DMS153 (cell line): ENCODE results near the gene LBHD2.
A peak's percentile ranks its signal among the peaks of the same experiment; 100 is the strongest.
"Not testable (repeated sequence)": the region's sequence is repeated elsewhere in the genome, so short reads cannot be mapped to it uniquely, and the experiment has no call there.

ENCODE experiments used
- DNase-seq: peaks from one replicate; lab custom pipeline; 2025; lab: John Stamatoyannopoulos, UW

Gene LBHD2

DNA sequence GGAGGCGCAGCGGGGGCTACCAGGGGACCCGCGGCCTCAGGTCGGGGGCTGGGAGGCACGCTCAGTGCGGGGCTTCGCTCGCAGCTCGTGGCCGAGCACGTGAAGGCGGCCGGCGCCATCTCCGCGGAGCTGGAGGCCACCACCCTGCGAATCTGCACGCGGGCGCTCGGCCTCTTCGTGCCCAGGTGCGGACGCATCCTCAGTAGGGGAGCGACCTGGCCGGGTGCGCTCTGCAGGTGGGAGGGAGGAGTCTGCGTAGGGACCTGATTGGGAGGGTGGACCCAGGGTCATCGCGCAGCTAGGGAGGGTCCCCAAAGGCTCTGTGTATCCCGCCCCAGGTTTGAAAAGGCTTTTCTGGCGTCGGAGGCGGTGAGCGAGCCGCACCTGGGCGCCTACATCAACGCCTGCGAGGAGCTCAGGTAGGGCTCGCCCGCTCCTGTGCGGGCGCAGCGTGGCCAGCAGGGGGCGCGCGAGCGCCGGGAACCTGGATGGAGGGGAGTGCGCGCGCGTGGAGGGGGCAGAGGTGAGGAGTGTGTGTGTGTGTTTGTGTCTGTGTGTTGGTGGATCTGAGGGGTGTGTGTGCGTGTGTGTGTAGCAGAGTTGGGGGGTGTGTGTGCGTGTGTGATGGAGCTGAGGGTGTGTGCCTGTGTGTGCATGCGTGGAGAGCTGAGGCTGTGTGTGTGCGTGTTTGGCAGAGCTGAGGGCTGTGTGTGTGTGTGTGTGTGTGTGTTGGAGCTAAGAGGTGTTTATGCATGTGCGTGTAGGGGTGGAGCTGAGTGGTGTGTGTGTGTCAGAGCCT, 20.8 kb downstream of the LBHD2 start:
- no peak for DNase-seq

DNA sequence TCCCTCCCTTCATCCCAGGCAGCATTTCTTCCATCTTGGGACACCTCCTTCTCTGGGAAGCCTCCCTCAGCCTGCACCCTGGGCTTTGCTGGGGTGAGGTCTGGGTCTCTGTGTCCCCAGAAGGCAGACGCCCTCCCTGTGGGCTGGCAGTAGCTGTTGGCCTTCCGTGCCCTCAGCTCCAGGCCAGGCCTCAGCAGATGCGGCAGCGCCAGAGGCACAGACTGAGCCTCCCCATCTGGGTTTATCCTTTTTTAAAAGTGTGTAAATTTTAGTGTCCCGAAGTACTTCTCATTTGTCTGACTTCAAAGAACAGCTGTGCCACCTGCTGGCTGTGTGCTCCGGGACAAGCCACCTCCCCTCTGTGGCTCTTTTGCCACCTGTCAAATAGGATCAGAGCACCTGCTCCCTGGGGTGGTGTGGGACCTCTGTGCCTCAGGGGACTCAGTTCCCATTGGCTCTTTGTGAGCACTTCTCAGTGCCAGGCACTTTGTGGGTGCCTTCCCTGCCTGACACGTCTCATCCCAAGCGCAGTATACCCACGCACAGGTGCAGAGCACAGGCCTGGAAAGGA, 21.7 kb downstream of the LBHD2 start:
- peak; percentile 40 for DNase-seq

DNA sequence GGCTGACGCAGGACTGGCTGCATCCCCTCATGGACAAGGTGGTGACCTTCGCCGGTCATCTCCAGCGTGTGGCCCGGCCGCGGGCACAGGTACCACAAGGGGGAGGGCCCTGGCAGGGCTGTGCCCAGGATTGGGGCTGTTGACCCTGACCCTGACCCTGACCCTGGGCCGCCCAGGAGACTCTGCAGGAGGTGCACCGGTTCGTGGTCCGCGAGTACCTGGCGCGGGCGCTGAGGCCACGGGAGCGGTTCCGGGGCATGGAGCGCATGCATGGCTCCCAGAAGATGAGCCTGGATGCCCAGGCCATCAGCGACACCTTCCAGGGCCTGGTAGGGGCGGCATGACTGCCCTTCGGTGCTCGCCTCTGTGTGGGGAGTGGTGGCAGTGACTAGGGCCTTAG, 23.4 kb downstream of the LBHD2 start:
- no peak for DNase-seq

DNA sequence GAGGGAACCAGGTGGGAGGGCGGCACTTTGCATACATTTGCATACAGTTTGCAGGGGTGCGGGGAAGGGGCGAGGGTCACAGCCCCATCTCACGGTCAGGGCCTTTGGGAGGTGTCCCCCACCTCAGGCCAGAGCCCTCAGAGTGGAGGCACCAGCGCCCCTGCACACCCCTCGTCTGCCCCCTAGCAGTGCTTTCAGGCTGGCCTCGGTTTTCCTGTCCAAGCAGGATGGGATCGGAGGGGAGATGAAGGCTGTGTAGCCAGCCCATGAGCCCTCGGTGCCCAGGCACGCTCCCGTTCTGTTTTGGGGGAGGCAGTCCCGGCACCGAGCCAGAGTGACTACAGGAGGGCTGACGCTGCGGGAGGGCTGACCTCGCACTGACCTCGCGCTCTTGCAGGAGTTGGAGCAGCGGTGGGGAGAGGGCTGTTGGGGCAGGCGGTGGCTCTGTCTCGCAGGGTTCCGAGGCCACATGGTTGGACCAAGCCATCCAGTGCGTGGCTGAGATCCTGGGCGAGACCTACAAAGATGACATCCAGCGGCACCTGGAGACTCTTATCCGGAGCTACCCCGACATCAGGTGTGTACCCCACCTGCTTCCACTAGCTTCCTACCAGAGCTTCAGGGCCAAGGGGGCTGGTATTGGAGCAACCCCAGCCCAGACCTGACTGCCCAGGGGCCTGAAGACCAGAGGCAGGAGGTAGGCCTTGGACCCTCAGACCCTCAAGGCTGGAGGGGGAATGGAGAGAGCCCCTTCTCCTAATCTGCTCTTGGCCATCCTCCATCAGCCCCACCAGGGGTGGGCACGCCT, 24.1 kb downstream of the LBHD2 start:
- DNase-seq = no peak

DNA sequence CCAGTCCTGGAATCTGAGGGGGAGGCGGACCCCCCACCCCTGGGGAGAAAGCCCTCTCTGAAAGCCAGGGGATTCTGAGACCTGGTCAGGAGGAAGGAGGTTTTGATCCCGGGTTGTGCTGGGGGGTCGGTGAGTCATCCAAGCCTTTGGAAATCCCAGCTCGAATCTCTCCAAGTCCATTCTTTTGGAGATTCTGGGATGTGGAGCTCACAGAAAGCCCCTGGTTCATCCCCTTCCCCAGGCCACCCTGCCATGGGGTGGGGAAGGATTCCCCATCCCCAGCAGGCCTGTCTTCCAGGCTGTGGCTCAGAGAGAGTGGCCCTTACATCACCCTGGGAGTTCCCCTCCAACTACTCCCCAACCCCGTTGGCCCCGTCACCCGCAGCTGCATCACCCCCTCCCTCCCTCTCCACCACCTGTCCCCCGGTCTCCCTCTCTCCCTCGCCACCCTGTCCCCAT, 24.8 kb downstream of the LBHD2 start:
- no peak for DNase-seq

DNA sequence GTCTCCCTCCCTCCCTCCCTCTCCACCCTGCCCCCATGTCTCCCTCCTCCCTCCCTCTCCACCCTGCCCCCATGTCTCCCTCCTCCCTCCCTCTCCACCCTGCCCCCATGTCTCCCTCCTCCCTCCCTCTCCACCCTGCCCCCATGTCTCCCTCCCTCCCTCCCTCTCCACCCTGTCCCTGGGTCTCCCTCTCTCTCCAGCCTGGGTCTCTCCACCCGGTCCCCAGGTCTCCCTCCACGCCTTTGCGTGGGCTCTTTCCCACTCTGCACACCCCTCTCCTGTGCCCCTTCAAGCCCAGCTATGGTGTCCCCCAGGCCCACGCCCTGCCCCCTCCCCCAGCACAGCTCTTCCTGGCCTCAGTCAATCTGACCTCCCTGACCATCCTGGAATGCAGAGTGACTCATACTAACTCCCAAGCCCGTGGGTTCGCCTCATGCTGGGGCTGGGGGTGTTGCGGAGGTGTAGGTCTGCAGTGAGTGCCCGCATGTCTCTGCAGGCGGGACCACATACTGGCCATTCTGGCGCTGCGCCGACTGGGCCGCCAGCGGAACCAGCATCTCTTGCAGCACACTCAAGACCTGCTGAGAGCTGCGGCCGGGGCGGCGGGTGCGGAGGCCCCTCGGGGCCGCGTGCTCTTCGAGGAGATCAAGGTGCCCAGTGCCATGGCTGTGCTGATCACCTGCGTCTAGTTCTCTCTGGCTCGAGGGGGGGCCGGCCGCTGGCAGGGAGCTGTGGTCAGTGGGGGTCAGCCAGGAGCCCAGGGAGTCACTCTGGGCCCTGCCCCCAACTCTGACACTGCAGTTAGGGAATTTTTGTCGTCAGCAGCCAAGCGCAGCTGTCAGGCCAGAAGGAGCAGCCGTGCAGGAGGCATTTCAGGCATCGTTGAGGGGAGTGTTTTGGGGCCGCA, 25.8 kb downstream of the LBHD2 start:
- DNase-seq = no peak

DNA sequence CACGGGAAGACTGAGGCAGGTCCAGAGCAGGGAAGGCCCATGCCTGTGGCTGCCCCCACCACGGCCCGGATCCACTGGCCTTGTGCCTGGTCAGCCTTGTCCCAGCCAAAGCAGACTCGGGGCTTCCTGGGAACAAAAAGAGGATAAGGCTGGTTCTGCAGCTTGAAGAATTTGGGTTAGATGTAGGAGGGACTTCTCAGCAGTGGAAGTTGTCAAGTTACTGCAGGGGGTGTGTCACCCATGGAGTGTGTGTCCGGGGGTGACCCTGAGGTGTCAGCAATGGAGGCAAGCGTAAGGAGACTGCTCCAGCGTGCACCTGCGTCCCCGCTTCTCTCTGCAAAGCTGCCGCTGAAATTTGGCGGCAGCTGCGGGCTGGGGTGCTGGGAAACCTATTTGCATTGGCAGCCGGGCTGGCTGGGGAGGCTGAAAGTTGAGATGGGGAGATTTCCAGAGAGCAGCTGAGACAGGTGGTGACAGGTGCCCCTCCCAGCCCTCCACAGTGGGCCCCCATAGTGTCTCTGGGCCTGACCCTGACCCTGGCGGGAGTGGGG, 26.7 kb downstream of the LBHD2 start:
- DNase-seq = no peak

DNA sequence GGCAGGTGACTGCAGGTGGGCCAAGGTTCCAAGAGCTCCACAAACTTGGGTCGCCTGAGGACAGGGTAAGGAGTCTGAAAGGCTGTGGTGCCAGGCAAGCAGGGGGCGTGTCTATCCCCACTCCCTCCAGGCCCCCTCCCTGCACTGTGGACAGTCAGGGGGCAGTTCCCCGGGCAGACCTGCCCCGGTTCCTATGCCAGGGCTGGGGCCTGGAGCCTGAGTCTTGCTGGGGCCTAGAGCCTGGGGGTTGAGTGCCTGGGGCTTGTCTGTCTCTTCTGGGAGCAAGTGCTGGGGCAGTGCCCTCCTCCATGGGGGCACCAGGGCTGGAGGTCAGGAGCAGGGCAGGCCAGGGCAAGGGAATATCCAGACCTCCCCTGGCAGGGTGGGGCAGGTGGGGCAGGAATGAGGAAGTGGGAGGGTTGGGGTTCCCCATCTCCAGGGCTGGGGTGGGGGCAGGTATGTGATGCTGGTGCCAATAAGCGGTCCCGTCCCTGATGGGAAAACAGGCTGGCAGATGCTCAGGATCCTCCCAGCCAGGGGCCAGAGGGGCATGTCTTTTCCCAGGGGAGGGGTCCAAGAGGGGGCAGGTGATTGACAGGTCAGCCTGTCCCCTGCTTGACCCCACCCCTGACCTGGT, 27.3 kb downstream of the LBHD2 start:
- no peak for DNase-seq

DNA sequence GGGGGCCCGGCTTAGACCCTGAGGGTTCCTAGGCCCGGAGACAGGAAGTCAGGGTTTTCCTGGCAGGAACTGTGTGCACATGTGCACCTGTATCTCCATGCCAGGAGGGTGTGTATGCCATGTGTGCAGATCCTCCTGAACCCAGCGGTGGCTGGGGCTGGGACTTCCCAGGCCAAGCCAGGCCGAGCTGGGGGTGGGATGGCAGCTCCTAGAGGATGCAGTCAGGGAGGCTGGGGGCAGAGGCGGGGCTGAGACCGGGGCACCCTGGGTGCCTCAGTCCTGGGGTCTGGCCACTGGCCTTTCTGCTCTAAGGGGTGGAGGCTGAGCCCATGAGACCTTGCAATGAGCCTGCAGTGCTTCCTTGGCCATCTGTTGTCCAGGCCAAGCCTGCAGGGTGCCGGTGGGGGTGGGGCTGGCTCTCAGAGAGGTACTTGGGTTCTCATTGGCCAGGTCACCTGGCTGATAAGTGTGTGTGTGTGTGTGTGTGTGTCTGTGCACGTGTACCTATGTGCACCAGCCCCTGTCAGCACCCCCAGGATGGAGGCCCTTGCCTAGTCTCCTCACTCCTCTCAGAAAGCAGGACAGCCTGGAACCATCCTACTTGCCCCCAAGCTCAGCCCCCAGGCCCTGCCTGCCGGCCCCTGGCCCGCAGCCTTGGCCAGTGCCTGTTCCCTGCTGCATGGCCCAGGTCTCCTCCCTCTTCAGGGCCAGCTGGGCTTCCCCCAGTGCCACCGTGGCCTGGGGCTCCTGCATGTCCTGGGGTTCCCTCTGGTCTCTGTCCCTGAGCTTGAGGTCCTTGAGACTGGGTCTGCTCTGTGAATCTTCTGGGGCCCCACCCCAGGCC, 28.6 kb downstream of the LBHD2 start:
- no peak for DNase-seq

DNA sequence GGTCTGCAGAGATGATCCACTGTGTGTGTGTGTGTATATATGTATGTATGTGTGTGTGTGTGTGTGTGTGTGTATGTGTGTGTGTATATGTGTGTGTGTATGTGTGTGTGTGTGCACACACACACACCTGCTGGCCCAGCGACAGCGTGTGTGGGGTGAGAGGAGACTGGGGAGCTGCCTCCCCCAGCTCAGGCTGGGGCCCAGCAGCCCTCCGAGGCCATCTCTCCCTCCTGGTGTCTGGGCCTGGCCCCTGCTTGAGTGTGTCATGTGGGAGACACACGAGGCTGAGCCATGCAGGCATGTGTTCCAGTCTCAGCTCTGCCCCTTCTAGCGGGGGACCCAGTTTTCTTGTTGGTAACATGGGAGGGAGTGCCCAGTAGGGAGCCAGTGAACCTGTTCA, 29.3 kb downstream of the LBHD2 start:
- no peak for DNase-seq

DNA sequence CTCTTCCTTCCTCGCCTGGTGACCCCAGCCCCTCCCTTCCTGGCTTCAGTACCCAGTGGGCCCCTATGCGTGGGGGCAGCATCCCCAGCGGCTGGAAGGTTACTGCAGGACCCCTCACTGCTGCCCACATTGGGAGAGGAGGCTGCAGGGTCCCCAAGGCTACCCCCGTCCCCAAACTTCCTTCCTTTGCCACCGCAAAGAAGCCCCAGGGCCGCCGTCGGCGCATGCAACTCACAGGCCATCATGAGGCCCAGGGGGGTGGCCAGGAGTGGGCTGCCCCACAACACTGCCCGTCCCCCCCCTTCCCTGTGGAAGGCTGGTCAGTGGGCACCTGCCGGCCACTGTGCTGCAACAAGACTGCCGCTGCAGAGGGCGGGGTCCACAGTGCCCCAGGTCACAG, 29.8 kb downstream of the LBHD2 start:
- DNase-seq = no peak

DNA sequence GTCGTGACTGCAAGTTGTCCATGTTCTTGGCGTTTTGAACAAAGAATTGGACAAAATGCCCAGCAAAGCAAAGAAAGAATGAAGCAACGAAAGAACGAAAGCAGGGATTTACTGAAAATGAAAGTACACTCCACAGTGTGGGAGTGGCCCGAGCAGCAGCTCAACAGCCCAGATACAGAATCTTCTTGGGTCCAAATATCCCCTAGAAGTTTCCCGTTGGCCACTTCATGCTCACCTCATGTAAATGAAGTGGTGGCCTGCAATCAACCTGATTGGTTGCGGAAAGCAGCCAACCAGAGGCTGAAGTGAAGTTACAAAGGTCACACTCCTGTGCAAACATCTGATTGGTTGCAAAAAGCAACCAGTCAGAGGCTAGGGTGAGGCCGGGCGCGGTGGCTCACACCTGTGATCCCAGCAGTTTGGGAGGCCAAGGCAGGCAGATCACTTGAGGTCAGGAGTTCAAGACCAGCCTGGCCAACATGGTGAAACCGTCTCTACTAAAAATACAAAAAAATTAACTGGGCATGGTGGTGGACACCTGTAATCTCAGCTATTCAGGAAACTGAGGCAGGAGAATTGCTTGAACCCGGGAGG, 31.2 kb downstream of the LBHD2 start:
- not testable (repeated sequence) for DNase-seq

DNA sequence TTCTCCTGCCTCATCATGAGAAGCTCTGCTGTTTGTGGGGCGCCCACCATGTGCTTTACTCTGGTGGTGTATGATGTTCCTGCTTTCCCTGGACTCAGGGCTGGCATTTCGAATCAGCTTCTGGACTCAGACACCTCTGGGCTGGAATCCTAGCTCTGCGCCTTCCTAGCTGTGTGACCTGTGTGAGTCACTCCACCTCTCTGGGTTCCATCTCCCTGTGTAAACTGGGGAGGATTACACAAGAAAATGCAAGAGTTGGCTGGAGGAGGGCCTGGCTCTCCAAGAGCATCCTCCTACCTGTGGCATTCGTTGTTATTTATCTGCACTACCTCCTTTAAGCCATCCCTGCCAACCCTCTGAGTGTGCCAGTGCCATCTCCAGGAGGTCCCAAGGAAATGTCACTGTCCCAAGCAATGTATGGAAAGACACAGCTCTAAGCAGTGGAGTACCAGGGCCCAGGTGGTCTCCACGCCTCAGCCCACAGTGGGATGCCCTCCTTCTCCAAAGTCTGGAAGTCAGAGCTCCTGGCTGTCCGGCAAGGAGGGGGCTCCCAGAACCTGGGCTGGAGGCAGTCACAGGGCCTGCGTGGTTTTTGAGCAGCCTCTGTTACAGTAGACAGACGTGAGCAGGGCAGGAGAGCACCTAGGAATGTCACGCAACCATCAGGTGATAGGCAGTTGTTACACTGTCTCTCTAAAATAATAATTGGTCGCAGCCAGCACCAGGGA, 32.0 kb downstream of the LBHD2 start:
- no peak for DNase-seq

DNA sequence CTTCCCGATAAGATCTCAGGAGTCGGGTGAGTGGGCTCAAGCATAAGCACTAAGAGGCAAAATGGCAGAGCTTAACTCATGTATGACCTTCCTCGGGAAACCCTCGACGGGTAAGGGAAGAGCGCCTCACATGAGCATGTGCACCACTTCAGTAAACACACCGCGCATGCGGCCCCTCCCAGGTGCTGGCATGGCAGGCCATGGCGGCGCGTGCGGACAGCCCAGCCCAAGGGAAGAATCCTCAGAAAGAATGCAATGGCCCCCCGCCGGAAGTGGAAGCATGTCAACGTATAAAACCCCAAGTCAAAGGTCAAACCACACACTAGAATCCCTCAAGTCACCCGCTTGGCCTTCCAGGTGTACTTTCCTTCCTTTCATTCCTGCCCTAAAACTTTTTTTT, 32.6 kb downstream of the LBHD2 start:
- DNase-seq = no peak

DNA sequence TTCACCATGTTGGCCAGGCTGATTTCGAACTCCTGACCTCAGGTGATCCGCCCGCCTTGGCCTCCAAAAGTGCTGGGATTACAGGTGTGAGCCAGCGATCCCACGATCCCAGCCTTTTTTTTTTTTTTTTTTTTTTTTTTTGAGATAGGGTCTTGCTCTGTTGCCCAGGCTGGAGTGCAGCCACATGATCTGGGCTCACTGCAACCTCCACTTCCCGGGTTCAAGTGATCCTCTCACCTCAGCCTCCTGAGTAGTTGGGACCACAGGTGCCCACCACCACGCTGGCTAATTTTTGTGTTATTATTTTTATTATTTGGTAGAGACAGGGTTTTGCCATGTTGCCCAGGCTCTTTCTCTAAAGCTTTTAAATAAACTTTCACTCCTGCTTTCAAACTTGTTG, 33.5 kb downstream of the LBHD2 start:
- not testable (repeated sequence) for DNase-seq

DNA sequence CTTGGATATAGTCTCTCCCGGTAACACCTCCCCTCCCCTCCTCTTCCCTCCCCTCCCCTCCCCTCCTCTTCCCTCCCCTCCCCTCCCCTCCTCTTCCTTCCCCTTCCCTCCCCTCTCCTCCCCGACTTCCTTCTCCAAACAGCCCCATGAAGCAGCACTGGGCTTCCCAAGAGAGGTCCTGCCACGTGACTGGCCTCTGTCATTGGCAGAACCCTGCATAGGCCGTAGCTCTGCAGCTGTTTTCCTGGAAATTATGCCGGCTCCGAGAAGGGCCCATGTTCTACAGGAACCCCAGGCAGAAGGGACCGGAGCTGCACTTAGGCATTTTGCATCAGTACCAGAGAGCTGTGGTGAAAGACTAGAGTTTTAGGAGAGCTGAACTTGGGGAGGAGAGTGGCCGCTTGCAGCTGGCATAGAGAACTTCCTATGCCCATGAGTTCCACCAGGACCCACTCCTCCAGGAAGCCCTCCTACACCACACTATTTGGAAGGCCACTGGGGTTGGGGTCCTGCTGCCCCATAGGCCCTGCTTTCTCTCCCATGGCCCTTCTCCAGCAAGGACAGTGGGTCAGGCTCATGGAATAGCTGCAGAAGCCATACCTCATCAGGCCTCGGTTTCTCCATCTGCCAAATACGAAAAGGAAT, 34.1 kb downstream of the LBHD2 start:
- peak; percentile 13 for DNase-seq

DNA sequence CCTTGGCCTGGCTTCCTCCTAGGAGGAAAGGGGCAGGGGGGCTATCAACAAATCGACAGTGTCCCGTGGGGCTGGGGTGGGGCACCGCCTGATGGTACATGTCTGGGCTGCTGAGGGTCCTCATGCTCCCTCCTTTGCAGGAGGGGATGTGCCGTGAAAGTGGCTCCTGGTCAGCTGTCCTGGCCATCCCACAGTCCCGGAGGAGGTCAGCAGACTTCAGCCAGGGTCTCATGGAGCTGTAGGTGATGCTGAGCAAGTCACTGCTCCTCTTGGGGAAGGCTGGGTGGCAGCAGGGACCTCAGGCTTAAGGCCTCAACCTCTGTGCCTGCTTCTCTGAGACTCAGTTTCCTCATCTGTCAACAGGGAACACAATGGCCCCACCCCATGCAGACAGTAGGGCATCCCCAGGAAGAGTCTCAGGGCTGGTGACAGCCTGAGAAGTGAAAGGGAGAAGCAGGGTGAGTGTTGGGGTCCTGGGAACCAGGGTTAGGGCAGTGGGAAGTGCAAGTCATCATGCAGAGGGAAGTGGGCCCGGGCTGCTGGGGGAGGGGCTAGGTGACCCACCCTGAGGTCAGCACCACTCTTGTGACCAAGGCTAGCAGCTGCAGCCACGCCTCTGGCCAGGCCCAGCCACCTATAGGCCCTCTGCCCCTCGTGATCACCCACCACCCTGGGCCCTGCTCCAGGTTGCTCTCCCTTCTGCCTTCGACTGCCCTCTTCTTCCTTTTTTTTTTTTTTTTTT, 34.8 kb downstream of the LBHD2 start:
- DNase-seq = no peak

DNA sequence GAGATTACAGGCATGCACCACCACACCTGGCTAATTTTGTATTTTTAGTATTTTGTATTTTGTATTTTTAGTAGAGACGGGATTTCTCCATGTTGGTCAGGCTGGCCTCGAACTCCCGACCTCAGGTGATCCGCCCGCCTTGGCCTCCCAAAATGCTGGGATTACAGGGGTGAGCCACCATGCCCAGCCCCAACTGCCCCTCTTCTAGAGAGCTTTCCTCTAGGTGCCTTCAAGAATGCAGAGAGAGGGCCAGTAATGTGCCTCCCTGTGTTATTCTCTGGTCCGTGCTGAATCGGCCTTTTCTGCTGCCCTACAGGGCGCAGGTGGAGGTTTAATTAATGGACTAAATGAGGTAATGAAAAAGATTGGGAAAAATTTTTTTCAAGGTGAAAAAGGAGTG, 35.5 kb downstream of the LBHD2 start:
- DNase-seq = not testable (repeated sequence)
